HG02571 (cell line): ENCODE results near the gene CZIB.

Source experiments
- ATAC-seq: cut with Tn5 transposase; IDR thresholded peaks from one replicate; pipeline ENCODE4 v1.9.1; 2021; ENCODE audit warnings: mild to moderate bottlenecking, moderate library complexity; ENCODE audit not compliant: unreplicated experiment

Gene CZIB

DNA sequence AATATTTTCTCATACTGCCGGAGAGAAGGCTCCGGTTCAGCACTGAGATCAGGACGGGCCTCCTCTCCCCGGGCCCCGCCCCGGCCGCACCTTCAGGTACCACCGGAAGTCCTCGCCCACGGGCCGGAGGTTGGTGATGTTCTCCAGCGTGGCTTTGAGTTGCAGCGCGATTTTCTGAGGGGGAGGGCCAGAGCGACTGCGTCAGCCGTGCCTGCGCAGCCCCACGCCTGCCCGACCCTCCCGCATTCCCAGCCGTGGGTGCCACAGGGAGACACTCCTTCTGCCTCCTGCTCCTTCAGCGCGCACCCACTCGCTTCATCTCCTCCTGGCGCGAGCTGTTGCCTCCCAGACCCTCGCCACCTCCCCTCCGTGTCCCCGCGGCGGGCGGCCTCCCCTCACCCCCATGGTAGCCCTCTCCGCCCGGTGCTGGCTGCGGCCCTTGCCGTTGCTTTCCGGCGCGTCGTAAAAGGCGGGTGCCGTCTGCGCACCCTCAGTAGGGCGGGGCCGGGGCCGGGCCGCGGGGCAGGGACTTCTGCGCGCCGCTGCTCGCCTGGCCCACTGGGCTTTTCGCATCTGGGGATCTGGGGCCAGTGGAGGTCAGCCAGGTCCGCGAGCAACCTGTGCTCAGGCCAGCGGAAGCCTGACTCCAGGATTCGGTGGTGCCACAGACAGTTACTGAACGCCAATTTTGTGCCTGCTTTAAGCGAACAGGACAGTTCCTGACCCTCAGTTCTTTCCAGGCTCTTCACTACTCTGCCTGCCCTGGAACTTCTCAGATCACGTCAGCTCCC is at the start of gene CZIB:
CZIB (minus strand) TSS at position 464 of the 791 bp plus-strand sequence; CDS start at position 405, 59 bp downstream.
- ATAC-seq, result peak; percentile 87

DNA sequence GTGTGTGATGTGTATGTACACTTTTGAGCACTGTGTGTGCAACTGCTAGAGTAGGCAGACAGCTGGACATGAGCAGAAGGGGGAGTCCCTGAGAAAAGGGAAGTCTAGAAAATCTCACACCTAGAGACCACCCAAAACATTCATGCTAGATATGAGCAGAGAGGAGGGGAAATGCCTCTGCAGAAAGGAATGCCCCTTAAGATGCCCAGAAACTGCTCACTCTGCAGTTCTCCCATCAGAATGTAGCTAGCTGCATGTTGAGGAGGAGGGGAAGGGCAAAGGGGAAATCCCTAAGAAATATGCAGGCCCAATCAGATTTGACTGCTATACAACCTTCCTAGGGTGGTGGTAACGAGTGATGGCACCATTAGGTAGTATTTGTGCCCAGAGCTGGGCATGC is 49.7 kb upstream of the CZIB start:
- no peak for ATAC-seq

DNA sequence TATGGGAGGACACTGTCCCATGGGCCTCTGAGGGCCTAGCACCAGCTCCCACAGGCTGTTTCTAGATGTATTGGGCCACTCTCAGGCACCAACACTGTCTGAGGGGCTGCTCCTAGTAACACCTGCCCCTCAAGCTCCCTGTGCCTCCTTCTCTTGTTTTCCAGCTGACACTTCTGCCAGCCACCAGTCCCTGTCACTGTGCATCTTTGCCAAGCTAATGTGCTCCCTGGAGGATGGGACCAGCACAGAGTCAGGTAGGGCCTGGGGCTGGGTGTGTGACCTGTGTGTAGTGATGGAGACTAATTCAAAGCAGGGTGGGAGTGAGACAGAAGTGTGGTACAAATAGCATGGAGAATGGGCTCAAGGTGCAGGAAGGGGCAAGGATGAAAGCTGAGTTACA is 47.3 kb upstream of the CZIB start:
- no peak for ATAC-seq

DNA sequence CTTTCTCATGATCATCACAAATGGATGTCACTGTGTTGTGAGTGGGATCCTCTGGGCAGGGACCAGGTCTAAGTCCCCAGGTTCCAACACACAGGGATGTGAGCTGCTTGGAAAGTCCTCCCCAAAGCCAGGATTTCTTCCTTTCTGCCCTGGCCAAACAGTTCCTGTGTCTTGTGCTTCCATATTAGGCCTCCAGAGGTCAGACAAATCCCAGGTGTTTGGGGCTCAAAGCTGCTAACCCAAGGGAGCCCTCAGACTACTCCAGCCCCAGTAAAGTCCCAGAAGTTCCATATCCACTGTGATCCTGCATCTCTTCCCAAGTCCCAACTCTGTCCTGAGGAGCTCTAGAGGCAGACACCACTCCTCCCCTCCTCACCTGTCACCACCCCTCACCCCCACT is 45.6 kb upstream of the CZIB start:
- no peak for ATAC-seq

DNA sequence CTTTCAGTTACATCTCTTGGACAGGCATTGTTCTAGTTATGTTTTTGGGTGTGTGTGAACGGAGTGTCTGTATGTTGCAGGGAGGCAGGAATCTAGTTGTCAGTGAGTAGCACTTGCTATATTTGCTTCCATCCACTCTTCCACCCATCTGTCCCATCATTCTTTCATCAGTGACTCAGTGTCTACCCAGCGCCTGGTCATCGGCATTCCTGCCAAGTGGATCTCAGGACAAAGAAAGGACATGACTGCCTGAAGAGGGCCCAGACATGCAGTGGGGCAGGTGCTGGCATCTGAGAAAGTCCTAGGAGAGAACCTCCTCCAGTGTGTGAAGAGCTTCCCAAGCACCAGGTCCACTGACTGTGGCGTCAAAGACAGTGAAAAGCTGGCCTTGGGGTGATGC is 45.1 kb upstream of the CZIB start:
- ATAC-seq, result no peak

DNA sequence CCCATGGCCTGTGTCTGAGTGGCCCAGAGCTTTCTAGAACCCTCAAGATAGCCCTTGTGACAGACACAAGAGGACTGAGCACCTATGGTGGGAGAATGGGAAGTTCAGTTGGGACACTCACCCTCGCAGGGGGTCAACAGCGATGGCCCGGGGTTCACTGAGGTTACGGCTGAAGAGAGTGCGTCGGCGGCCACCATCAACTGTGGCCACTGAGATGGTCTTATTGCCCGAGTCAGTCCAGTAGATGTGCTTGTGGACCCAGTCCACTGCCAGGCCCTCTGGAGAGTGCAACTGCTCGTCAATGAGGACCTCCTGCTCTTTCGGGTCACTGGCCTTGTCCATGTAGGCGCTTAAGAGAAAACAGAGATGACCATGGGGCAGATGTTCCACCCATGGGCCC is 43.6 kb upstream of the CZIB start:
- no peak for ATAC-seq

DNA sequence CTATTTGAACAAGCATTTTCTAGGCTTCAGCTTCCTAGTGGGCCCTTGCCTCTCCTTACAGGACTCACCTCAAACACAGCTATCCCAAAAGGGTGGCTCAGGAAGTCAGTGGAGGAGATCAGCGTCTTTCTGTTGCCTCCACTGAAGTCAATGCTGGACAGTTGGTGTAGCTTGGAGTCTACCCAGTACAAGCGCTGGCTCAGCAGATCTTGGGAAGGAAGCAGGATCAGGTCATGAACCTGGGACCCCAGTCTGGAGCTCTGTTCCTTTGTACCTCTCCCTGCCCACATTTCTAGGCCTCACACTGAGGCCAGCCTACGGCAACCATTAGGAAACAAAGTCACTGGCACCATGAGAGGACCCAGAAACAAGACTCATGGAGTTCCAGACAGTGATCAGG is 41.6 kb upstream of the CZIB start:
- no peak for ATAC-seq

DNA sequence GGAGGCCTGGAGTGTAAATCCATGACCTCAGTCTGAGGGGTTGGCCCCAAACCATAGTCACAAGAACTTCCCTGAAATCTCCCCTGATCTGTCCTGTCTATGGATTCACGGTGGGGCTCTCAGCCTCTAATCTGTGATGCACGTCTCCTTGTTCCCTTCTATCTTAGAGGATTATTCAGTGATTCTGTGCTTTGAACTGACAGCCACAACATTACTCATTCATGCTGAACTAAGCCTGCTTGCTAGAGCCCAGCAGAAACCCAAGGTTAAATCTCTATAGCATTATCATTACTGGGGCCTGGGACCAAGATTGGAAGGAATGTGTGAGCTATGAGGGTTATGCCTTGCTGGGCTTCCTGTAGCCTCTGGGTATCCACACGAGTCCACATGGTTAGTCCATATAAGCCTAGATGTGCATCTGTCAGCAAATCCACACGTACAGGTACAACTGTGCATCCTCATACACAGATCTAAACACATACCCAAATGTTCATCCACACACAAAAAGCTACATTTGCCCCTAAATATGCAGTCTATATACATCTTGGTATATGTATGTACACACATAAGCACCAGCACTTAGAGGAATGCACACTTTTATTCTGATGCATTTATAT is 40.3 kb upstream of the CZIB start:
- ATAC-seq, result no peak

DNA sequence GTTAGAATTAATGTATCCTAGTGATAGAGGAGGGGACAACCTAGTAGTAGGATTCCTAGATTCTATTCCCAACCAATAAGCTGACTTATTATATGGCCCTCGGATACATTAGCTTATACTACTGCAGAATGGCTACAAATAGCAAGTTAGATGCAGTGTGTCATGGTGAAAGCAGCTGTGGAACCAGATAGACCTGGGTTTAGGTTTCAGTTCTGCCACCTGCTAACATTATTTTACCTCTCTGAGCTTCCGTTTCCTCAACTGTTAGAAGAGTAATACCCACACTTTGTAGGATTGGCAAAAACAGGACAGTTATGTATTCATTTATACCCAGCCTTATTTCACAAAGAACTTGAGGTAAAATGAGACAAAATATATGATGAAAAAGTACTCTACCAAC is 39.5 kb upstream of the CZIB start:
- ATAC-seq, result no peak

DNA sequence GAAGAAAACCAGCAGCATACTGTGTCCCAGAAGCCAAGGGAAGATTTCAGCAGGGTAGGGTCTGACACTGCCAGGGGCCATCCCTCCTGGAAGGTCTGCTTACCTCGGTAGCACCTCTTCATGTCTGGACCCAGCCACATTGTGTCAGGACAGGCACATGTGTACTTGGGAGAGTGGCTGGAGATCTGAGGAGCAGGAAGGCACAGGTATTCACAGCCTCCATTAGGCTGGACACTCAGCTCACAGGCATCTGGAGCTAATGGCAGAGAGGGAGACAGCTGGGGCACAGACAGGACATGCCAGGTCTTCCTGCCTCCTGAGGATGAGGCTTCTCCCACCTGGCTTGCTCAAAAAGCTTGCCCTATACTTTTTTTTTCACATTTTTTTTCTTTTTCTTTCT is 37.8 kb upstream of the CZIB start:
- ATAC-seq, result no peak

DNA sequence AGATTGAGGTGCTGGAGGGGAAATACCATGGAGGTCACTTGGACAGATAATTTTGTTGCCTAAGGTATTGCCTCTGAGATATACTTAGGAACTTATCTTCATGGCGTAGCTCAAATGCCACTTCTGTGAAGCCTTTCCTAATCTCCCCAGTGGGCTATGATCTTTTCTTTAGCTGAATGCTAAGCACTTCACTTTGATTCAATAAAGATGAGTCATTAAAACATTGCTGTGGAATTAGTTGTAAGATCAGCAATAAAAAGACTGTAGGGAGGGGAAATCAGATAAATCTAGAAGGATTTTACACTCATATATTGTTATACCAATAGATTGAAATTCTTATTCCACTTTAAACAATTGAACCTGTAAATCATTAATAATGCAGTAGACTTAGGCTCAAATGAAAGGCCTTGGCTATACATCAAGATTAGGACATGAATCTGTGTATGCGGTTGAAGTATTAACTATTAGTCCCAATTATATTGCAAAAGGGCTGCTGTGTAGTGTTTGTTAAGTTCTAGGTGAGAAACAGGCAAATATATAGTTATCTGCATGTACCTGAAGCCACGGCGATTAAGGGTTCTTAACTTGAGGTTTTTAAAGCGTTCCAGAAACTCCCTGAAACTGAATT is 37.1 kb upstream of the CZIB start:
- no peak for ATAC-seq

DNA sequence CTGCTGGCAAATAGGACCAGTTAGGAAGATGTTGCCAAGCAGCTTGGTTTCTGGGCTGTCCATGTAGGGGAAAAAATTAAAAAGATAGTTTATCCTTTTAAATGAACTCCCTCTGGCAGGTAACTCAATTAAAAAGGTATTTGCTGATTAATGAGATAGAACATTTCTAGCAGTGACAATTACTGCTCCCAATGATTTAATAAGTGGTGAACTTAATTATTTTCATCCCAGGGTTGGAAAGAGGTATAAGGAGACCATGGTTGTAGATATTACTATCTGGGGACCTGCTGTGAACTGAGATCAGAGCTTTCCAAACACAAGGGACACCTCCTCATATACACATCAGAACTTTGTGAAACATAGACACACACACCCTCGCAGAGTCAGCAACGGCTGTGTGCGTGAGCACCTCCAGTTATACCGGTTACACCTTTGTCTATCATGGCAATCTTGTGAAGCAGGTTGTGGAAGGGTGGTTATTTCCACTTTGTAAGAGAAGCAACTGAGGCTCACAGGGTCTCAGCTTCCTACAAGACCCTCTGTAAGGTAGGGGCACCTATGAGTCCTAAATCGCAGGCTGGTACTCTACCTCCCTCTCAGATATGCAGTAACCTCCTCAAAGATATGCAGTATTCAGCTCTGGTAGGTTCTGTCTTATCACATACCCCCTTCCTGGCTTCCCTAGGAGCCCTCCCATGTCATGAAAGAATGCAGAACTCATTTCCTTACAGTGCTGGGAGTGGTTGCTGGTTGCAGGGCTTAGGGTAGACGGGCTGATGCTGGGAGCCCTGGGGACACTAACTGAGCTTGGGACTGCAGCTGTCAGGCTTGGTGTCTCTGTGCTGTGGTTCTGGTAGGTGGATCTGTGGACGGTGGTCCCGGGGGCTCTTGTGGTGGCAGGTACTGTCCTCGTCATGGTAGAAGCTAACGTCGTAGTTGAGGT is 36.3 kb upstream of the CZIB start:
- ATAC-seq, result no peak

DNA sequence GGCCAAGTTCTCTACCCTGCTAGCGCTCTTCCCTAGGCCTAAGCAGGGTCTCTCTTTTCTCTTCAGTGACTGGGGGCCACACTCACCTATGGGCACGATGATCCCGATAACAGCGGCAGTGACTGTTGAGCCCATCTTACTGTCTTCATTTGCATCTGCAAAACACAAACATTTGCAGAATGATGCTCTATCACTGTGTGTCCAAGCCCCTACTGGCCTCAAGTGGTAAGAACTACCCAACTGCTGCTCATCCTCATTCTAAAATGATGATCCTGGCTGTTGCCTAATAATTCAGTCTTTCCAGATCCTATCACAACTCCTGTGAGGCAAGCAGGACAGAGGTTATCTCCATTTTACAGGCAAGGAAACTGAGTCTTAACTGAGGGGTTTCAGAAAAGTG is 34.6 kb upstream of the CZIB start:
- ATAC-seq, result no peak

DNA sequence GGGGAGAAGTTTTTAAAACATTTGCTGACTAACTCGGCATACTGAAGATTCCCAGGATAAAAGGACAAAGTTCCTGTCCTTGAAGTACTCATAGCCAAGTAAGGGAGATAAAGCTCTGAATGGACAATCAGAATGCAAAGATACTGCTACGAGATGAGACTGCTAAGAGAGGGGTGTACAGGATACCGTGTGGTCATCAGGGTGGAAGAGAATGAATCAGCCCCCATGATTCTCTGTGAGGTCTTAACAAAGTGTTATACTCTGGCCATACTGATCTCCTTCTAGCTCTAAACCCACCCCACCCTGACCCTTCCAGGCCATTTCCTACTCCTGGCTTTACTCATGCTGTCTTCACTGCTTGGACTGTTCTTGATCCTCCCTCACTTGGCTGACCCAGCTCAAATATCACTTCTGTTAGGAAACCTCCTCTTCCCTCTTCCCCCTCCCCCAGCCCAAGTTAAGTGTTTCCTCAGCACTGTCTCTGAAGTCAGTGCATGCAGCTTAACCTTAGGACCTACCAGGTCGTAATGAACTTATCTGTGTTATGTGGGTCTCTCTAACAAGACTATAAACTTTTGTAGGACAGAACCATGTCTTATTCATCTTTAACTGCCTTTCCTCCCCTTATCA is 33.7 kb upstream of the CZIB start:
- no peak for ATAC-seq

DNA sequence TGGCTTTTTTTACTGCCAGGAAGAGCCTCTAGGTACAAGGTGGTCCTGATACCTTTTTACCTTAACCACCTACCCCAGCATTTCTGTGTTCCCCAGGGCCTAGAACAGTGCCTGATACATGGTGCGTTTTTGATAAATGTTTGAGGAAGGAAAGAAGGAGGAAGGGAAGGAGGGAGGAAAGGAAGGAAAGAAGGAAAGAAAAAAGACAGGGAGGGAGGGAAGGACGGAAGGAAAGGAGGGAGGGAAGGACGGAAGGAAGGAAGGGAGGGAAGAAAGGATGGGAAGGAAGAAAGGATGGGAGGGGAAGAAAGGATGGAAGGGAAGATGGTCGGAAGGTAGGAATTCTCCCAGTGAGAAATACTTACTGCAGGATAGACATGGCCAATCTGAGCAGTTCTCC is 29.9 kb upstream of the CZIB start:
- no peak for ATAC-seq

DNA sequence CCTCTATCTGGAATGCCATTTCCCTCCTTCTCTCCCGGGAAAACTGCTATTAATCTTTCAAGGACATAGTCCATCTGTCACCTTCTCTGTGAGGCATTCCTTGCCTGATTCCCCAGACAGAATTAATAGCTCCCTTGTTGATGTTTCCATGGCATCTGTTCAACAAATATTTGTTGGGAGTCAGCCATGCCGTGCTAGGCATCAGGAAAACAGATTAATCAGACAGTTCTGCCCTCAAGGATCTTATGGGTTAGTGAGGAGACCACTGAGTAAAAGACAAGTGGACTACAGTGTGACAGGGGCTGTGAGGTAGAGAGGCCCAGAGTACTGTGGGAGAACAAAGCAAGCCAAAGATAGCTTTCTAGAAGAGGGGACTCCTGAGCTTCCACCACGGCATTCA is 29.3 kb upstream of the CZIB start:
- no peak for ATAC-seq

DNA sequence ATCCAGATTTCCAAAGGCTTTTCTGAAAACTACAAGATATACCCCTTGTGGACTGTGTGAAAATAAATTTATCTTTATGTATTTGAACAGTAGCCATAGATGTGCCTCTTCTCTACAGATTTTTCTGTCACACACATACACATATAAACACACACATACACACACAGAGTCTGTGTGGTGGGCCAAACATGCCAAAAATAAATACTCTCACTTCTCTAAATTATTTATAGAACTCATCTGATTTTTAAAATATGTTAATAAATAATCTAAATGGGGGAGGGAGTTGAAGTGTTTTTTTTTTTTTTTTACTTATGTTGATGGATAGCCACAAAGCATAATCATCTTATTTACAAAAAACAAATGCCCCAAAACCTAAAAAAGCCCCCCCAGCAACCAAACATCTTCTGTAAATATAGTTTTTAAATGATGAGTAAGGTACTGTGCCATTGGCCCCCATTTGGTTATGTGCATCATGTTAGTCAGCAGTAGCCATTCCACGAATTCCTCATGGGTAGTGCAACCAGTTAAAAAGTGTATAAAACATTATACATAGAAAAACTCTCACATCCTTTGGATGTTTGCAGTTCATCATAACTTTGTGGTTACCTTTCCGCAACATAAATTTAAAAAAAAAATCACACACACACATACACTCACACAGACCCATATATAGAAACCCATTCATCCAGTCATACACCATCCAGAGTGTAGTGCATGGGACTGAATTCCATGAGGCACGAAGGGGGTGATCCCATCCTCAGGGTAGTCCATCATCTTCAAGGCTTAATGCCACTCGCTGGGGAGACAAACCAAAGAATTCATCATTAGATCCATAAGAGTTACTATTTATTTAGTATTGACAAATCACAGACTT is 26.1 kb upstream of the CZIB start:
- ATAC-seq, result no peak

DNA sequence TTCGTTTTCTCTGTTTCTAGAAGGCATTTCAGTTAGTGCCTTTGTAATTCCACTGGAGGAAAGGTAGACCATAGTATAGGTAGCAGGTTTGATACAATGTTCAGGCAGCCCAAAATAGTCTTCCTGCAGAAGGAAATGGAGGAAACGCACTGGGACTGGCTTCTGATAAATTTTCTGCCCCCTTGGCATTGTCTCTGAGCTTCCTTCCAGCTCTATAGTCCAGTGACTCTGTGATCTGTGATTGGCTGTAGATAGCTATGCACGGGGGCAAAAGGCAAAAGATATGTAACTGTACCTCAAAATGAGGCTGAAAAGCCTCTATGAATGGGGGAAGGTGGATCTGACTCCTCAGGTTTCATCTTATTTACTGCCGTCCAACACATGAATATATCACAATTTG is 23.7 kb upstream of the CZIB start:
- no peak for ATAC-seq

DNA sequence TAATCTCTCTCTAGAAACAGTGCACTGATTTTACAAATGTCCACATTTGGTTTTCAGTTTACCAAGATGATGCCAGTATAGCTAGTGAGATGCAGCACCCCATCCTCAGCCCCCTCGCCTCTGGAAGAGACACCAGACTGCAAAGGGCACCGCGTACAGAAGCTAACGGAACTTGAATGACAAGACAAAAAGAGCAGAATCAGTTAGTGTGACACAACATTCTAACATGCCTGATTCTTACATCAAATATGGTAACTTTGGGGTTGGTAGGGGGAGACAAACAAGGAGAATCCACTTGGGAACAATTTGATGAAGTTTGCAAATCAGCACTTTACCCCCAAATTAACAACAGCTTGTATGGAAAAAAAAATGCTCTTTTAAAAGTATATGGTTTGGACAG is 21.9 kb upstream of the CZIB start:
- no peak for ATAC-seq

DNA sequence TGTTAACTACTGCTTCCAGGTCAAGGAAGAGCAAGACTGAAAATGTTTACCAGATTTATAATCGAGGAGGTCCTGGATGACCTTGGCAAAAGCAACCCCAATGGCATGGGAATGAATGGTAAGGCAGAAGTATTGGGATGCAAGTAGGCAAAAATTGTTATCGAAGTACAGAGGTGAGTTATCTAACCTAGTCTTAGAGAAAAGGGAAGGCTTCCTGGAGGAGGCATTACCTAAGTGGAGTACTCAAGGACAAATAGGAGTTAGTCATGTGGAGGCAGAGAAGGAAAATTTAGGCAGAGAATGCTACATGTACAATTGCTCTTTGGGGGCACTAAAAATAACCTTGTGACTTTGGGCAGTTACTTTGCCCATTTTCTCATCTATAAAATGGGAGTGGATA is 21.4 kb upstream of the CZIB start:
- no peak for ATAC-seq
